SK-N-SH (cell line): Measurements from ENCODE around the gene RBM45. TPM values are rescaled to one million over a fixed set of nuclear protein-coding genes. Genes with fewer than 3 reads are reported as not detected.

Source experiments
- CTCF ChIA-PET: fragments of 300-600, 350-600 bp; formaldehyde crosslinking; extraction: SDS; loops from one replicate; lab custom pipeline; 2021; lab: Yijun Ruan, JAX
- POLR2A ChIA-PET: fragments of 350-600 bp; sonication (Branson Sonifier 250); formaldehyde crosslinking; extraction: SDS; loops from one replicate; lab custom pipeline; 2020; ENCODE audit warnings: antibody characterized with exemption, inconsistent platforms; lab: Yijun Ruan, JAX
- DNase-seq: peaks from one replicate; pipeline ENCODE4 v3.0.0; 2012
- H2AFZ ChIP-seq: fragments of 200-600 bp; sonication (generic); 2 replicates; pipeline ENCODE4 v1.8.1; 2016; ENCODE audit warnings: antibody characterized with exemption, mild to moderate bottlenecking, low read depth
- H3F3A ChIP-seq: fragments of 200-600 bp; sonication (generic); replicated peaks from 2 replicates; pipeline ENCODE3; 2016; ENCODE audit warnings: antibody characterized with exemption, mild to moderate bottlenecking; ENCODE audit not compliant: insufficient read depth
- H3K27ac ChIP-seq, 2 experiments: fragments of 200-500 bp in 1 of 2; fragments of 200-600 bp in 1 of 2; sonication (Bioruptor generic) in 1 of 2; sonication (generic), shearing (Covaris generic) in 1 of 2; 2 replicates each; pipeline versions ENCODE4 v1.5.1 to v1.6.1; 2014 to 2016; ENCODE audit warnings: low read depth in 2 of 2, inconsistent platforms in 1 of 2, low read length in 1 of 2, mild to moderate bottlenecking in 1 of 2, mixed read lengths in 1 of 2
- H3K27me3 ChIP-seq: fragments of 200-600 bp; sonication (generic), shearing (Covaris generic); 2 replicates; pipeline ENCODE4 v1.6.1; 2016; ENCODE audit warnings: mixed run types; ENCODE audit not compliant: insufficient read depth
- H3K36me3 ChIP-seq, 2 experiments: fragments of 200-500 bp in 1 of 2; fragments of 200-600 bp in 1 of 2; sonication (Bioruptor generic) in 1 of 2; sonication (generic) in 1 of 2; replicated peaks in 1 of 2; 2 replicates each; pipeline versions ENCODE3 to v1.5.1; 2014 to 2016; ENCODE audit warnings: low read length in 1 of 2, mild to moderate bottlenecking in 1 of 2; ENCODE audit not compliant: insufficient read depth in 2 of 2, control insufficient read depth in 1 of 2
- H3K4me1 ChIP-seq, 2 experiments: fragments of 200-500 bp in 1 of 2; fragments of 200-600 bp in 1 of 2; sonication (Bioruptor generic) in 1 of 2; sonication (generic), shearing (Covaris generic) in 1 of 2; 2 replicates each; pipeline versions ENCODE4 v1.5.1 to v1.6.1; 2014 to 2016; ENCODE audit warnings: low read depth in 1 of 2, low read length in 1 of 2, mixed run types in 1 of 2; ENCODE audit not compliant: insufficient read depth in 2 of 2, control insufficient read depth in 1 of 2
- H3K4me2 ChIP-seq: fragments of 200-600 bp; sonication (generic), shearing (Covaris generic); 2 replicates; pipeline ENCODE4 v1.6.1; 2017; ENCODE audit warnings: mixed run types
- H3K4me3 ChIP-seq, 2 experiments: fragments of 200-500 bp in 1 of 2; fragments of 200-600 bp in 1 of 2; sonication (Bioruptor generic) in 1 of 2; sonication (generic), shearing (Covaris generic) in 1 of 2; 2 replicates each; pipeline versions ENCODE4 v1.5.1 to v1.8.1; 2014 to 2016; ENCODE audit warnings: low read depth in 2 of 2, inconsistent platforms in 1 of 2, low read length in 1 of 2, mild to moderate bottlenecking in 1 of 2, mixed read lengths in 1 of 2, moderate library complexity in 1 of 2
- H3K79me2 ChIP-seq: fragments of 200-600 bp; sonication (generic); 2 replicates; pipeline ENCODE4 v1.8.1; 2017; ENCODE audit warnings: mild to moderate bottlenecking; ENCODE audit not compliant: insufficient read depth
- H3K9ac ChIP-seq: fragments of 200-600 bp; sonication (generic); 2 replicates; pipeline ENCODE4 v1.6.1; 2017; ENCODE audit warnings: mixed run types
- H3K9me2 ChIP-seq: fragments of 200-600 bp; sonication (generic); 2 replicates; pipeline ENCODE4 v1.6.1; 2017; ENCODE audit warnings: mixed run types
- H3K9me3 ChIP-seq: fragments of 200-600 bp; sonication (generic); 2 replicates; pipeline ENCODE4 v1.6.1; 2017; ENCODE audit warnings: mixed run types, mild to moderate bottlenecking, moderate library complexity
- H4K20me1 ChIP-seq: fragments of 200-600 bp; sonication (generic); 2 replicates; pipeline ENCODE4 v1.6.1; 2017; ENCODE audit warnings: mild to moderate bottlenecking, mixed run types; ENCODE audit not compliant: insufficient read depth
- CHD2 ChIP-seq: fragments of 150-350 bp; IDR thresholded peaks from 2 replicates; pipeline ENCODE4 v1.6.1; 2018; ENCODE audit warnings: low read length; ENCODE audit not compliant: partially characterized antibody
- ELF1 ChIP-seq: IDR thresholded peaks from 2 replicates; pipeline ENCODE4 v1.4.0; 2012
- FOSL2 ChIP-seq: IDR thresholded peaks from 2 replicates; pipeline ENCODE4 v1.4.0; 2012; ENCODE audit warnings: low read depth, mild to moderate bottlenecking, moderate library complexity, borderline replicate concordance
- FOXM1 ChIP-seq: IDR thresholded peaks from 2 replicates; pipeline ENCODE4 v1.4.0; 2012; ENCODE audit warnings: low read depth, mild to moderate bottlenecking
- GABPA ChIP-seq: IDR thresholded peaks from 2 replicates; pipeline ENCODE4 v1.4.0; 2012; ENCODE audit warnings: low read depth, mild to moderate bottlenecking
- GATA2 ChIP-seq: sonication (generic); formaldehyde crosslinking; IDR thresholded peaks from 2 replicates; pipeline ENCODE4 v1.5.0; 2020; ENCODE audit warnings: mild to moderate bottlenecking, missing genetic modification reagents
- MEF2A ChIP-seq: IDR thresholded peaks from 2 replicates; pipeline ENCODE4 v1.4.0; 2012; ENCODE audit warnings: low read depth, borderline replicate concordance
- MXI1 ChIP-seq: IDR thresholded peaks from 2 replicates; pipeline ENCODE4 v1.6.1; 2012; ENCODE audit warnings: mild to moderate bottlenecking, low read depth, low read length, improper control_type of control experiment
- NFIC ChIP-seq: IDR thresholded peaks from 2 replicates; pipeline ENCODE4 v1.4.0; 2012; ENCODE audit warnings: borderline replicate concordance
- NRF1 ChIP-seq: IDR thresholded peaks from 2 replicates; pipeline ENCODE4 v1.6.1; 2012; ENCODE audit warnings: low read depth, mild to moderate bottlenecking, low read length
- POLR2AphosphoS5 ChIP-seq: IDR thresholded peaks from 2 replicates; pipeline ENCODE4 v1.6.1; 2012; ENCODE audit warnings: low read depth, low read length
- RCOR1 ChIP-seq: fragments of 150-350 bp; IDR thresholded peaks from 2 replicates; pipeline ENCODE4 v1.6.1; 2017; ENCODE audit warnings: antibody characterized with exemption, low read length
- TCF12 ChIP-seq: IDR thresholded peaks from 2 replicates; pipeline ENCODE4 v1.4.0; 2012
- TEAD4 ChIP-seq: IDR thresholded peaks from 2 replicates; pipeline ENCODE4 v1.4.0; 2012; ENCODE audit warnings: mild to moderate bottlenecking, borderline replicate concordance; ENCODE audit not compliant: insufficient read depth
- YY1 ChIP-seq: IDR thresholded peaks from 2 replicates; pipeline ENCODE4 v1.4.0; 2012; ENCODE audit warnings: low read depth, mild to moderate bottlenecking
- WGBS: methylation state at CpG from one replicate; pipeline ENCODE4 v1.1.6; 2017; ENCODE audit warnings: low lambda C conversion rate; 5-methylcytosine and 5-hydroxymethylcytosine counted together
- polyA plus RNA-seq, 3 experiments: library from polyadenylated mRNA; depleted of rRNA; stranded (reverse); fragments of >200 nt; gene quantifications; 2 replicates each; pipeline ENCODE4 v1.2.3, GENCODE V29; 2012
- TF ChIP-seq, protein P1 (sequence below): IDR thresholded peaks from 2 replicates; pipeline ENCODE4; 2012
- TF ChIP-seq, protein P2 (sequence below): IDR thresholded peaks from 2 replicates; pipeline ENCODE4 v1.4.0; 2012; ENCODE audit warnings: low read depth, borderline replicate concordance
- TF ChIP-seq, protein P3 (sequence below): IDR thresholded peaks from 2 replicates; pipeline ENCODE4 v1.6.1; 2012; ENCODE audit warnings: mild to moderate bottlenecking, low read depth, low read length, moderate library complexity

Gene RBM45
- polyA plus RNA-seq, 1 of the 3 experiments (the other 2 are of a cell fraction) = 7.0 TPM

GRCh38 chr2:178136321-178137025, 24.2 kb downstream of the RBM45 start (continued):
- TF ChIP-seq YY1 = no peak
- no peak for TF ChIP-seq MXI1
- TF ChIP-seq POLR2AphosphoS5 = no peak
- no peak for TF ChIP-seq TCF12
- TF ChIP-seq RCOR1 = no peak
- no peak for TF ChIP-seq CHD2

GRCh38 chr2:178142274-178143065, 30.2 kb downstream of the RBM45 start:
- DNase-seq = no peak
- Histone ChIP-seq H3K27me3 (no peaks in the 10 kb centered on the region), H3K4me3 (no peak overlapping the region), H2AFZ (peak overlapping the region; percentile 49; the same call in 1 of the 2 replicates), H3K9me2 (no peaks in the 10 kb centered on the region; the same call in 1 of the 2 replicates), H3F3A (no peaks in the 10 kb centered on the region), H3K4me1 (peaks cover 0 to 6% of the 10 kb centered on the region in 2 experiments; a peak in 2 of 4 replicates), H3K4me2 (no peak overlapping the region), H4K20me1 (no peaks in the 10 kb centered on the region), H3K27ac (no peak overlapping the region), H3K79me2 (no peaks in the 10 kb centered on the region), H3K36me3 (no peaks in the 10 kb centered on the region), H3K9me3 (no peaks in the 10 kb centered on the region; the same call in 1 of the 2 replicates), H3K9ac (no peak overlapping the region)
- CTCF ChIA-PET = interaction anchor here (1.2 to 2.2 kb wide), 3 partner anchors 30 to 279 kb away, joined by 3 to 8 read pairs (median 3); partner anchors contain the start of gene RBM45
- TF ChIP-seq MXI1 = no peak
- TF ChIP-seq, protein P1, sequence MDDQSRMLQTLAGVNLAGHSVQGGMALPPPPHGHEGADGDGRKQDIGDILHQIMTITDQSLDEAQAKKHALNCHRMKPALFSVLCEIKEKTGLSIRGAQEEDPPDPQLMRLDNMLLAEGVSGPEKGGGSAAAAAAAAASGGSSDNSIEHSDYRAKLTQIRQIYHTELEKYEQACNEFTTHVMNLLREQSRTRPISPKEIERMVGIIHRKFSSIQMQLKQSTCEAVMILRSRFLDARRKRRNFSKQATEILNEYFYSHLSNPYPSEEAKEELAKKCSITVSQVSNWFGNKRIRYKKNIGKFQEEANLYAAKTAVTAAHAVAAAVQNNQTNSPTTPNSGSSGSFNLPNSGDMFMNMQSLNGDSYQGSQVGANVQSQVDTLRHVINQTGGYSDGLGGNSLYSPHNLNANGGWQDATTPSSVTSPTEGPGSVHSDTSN = 0 out of 2 replicates have a peak, but pooled peaks have one; percentile 14
- WGBS = 80% methylated on average over 5 of the region's 5 CpGs
- POLR2A ChIA-PET = no interaction called here

GRCh38 chr2:178143481-178143880, 31.2 kb downstream of the RBM45 start:
- DNase-seq = no peak
- Histone ChIP-seq H3K4me1 (peaks cover 0 to 6% of the 10 kb centered on the region in 2 experiments; a peak in 2 of 4 replicates), H3K27ac (no peak overlapping the region), H3K9ac (no peak overlapping the region), H3K4me2 (no peak overlapping the region), H3K79me2 (no peaks in the 10 kb centered on the region), H2AFZ (no peak overlapping the region), H4K20me1 (no peaks in the 10 kb centered on the region), H3K36me3 (no peaks in the 10 kb centered on the region), H3F3A (no peaks in the 10 kb centered on the region), H3K9me3 (no peaks in the 10 kb centered on the region; the same call in 1 of the 2 replicates), H3K27me3 (no peaks in the 10 kb centered on the region), H3K9me2 (no peaks in the 10 kb centered on the region; the same call in 1 of the 2 replicates), H3K4me3 (no peak overlapping the region)
- CTCF ChIA-PET = interaction anchor here (1.2 to 2.4 kb wide), 3 partner anchors 11 to 278 kb away, joined by 3 to 8 read pairs (median 7); partner anchors contain the start of gene RBM45
- POLR2A ChIA-PET = no interaction called here
- no peak for TF ChIP-seq MEF2A
- TF ChIP-seq NFIC = no peak
- no peak for TF ChIP-seq TEAD4
- TF ChIP-seq, protein P2, sequence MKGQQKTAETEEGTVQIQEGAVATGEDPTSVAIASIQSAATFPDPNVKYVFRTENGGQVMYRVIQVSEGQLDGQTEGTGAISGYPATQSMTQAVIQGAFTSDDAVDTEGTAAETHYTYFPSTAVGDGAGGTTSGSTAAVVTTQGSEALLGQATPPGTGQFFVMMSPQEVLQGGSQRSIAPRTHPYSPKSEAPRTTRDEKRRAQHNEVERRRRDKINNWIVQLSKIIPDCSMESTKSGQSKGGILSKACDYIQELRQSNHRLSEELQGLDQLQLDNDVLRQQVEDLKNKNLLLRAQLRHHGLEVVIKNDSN = no peak
- TF ChIP-seq ELF1 = no peak
- TF ChIP-seq TCF12 = no peak
- no peak for TF ChIP-seq GATA2 (CRISPR knock-in tag)
- no peak for TF ChIP-seq GABPA
- TF ChIP-seq, protein P3, sequence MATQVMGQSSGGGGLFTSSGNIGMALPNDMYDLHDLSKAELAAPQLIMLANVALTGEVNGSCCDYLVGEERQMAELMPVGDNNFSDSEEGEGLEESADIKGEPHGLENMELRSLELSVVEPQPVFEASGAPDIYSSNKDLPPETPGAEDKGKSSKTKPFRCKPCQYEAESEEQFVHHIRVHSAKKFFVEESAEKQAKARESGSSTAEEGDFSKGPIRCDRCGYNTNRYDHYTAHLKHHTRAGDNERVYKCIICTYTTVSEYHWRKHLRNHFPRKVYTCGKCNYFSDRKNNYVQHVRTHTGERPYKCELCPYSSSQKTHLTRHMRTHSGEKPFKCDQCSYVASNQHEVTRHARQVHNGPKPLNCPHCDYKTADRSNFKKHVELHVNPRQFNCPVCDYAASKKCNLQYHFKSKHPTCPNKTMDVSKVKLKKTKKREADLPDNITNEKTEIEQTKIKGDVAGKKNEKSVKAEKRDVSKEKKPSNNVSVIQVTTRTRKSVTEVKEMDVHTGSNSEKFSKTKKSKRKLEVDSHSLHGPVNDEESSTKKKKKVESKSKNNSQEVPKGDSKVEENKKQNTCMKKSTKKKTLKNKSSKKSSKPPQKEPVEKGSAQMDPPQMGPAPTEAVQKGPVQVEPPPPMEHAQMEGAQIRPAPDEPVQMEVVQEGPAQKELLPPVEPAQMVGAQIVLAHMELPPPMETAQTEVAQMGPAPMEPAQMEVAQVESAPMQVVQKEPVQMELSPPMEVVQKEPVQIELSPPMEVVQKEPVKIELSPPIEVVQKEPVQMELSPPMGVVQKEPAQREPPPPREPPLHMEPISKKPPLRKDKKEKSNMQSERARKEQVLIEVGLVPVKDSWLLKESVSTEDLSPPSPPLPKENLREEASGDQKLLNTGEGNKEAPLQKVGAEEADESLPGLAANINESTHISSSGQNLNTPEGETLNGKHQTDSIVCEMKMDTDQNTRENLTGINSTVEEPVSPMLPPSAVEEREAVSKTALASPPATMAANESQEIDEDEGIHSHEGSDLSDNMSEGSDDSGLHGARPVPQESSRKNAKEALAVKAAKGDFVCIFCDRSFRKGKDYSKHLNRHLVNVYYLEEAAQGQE = no peak
- TF ChIP-seq FOSL2 = no peak
- TF ChIP-seq YY1 = no peak
- no peak for TF ChIP-seq NRF1
- TF ChIP-seq, protein P1 = no peak
- no peak for TF ChIP-seq FOXM1
